Tibial nerve (tissue), 3 donors: ENCODE data around the gene VANGL1.

ENCODE experiments used
- POLR2A ChIP-seq, 2 donors: fragments of 450-650 bp; IDR thresholded peaks; one replicate each; pipeline ENCODE4 v1.6.1; 2017; ENCODE audit warnings: antibody characterized with exemption in 2 of 2, mild to moderate bottlenecking in 2 of 2, moderate library complexity in 2 of 2
- TF ChIP-seq, protein P1 (sequence below), 5 experiments: fragments of 200-600 bp in 3 of 5; fragments of 450-650 bp in 2 of 5; sonication (generic) in 3 of 5; IDR thresholded peaks; one replicate each; pipeline ENCODE4 v1.5.1; 2016 to 2019; ENCODE audit warnings: antibody characterized with exemption in 5 of 5, mild to moderate bottlenecking in 3 of 5, moderate library complexity in 2 of 5

DNA sequence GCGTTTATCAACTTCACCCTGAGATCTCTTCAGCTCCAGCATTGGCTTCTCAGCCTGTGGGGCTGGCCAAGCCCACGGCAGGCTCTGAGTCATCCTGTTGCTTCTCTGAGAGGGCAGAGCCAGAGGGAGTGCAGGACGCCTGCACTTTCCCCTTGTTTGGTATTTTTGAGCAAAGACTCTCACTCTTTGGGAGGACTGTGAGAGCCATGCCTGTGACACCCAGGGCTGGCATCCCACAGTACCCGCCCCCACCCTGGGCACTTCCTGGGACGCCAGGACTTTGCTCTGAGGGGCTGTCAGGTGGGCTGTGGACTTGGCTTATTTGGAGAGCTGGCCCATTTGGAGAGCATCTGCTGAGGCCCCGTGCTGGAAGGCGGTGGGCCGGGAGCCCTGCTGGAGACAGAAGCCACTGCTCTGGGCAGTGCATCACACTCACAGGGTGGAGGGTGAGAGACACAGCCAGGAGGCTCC is 37.4 kb downstream of the VANGL1 start:
- TF ChIP-seq, protein P1, sequence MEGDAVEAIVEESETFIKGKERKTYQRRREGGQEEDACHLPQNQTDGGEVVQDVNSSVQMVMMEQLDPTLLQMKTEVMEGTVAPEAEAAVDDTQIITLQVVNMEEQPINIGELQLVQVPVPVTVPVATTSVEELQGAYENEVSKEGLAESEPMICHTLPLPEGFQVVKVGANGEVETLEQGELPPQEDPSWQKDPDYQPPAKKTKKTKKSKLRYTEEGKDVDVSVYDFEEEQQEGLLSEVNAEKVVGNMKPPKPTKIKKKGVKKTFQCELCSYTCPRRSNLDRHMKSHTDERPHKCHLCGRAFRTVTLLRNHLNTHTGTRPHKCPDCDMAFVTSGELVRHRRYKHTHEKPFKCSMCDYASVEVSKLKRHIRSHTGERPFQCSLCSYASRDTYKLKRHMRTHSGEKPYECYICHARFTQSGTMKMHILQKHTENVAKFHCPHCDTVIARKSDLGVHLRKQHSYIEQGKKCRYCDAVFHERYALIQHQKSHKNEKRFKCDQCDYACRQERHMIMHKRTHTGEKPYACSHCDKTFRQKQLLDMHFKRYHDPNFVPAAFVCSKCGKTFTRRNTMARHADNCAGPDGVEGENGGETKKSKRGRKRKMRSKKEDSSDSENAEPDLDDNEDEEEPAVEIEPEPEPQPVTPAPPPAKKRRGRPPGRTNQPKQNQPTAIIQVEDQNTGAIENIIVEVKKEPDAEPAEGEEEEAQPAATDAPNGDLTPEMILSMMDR (IDR thresholded peaks at IDR 0.05), result no peak
- no peak for TF ChIP-seq POLR2A (IDR thresholded peaks at IDR 0.05)
